IPS-NIHi11 (cell line): ENCODE results near the gene TSPAN12.

Experiments used
- DNase-seq: peaks from one replicate; pipeline ENCODE4 v3.0.0; 2012; ENCODE audit warnings: mixed read lengths, low spot score

TSPAN12 gene

GRCh38 chr7:120842121-120842621, 15.8 kb downstream of the TSPAN12 start:
- DNase-seq = no peak

- no peak for DNase-seq
These were observed 16.3 kb downstream of the TSPAN12 start for GRCh38 chr7:120841608-120842007.

- no peak for DNase-seq
These were observed 19.7 kb downstream of the TSPAN12 start for GRCh38 chr7:120838281-120838682.

GRCh38 chr7:120837599-120837998, 20.3 kb downstream of the TSPAN12 start:
- no peak for DNase-seq

DNA sequence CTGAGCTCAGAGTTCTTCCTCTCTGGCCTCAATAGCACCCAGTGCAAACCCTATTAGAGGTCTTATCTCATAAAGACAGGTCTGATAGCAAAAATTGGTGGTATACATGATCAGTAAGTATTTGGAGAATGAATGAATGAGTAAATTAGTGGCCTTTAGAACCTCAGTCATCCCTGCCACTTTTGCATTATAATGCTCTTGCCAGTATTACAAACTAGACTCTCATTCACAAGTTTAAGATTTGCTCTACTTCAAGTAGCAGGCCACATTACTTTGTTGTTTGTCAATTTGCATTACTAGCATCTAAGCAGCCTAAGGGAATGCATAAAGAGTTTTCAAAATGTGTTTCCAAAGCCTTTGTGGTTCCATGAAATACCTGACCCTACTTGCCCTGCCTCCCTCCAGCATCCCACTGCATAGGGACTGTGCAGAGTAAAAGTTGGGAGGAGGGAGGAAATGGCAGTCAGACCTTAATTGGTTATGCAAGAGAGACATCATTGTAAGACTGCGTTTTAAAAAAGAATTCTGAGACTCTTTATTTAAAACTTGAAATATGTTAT, 21.3 kb downstream of the TSPAN12 start:
- no peak for DNase-seq

- DNase-seq = no peak
These were observed 23.2 kb downstream of the TSPAN12 start for GRCh38 chr7:120834726-120835125.

- DNase-seq = no peak
These were observed 24.4 kb downstream of the TSPAN12 start for GRCh38 chr7:120833546-120833945.

DNA sequence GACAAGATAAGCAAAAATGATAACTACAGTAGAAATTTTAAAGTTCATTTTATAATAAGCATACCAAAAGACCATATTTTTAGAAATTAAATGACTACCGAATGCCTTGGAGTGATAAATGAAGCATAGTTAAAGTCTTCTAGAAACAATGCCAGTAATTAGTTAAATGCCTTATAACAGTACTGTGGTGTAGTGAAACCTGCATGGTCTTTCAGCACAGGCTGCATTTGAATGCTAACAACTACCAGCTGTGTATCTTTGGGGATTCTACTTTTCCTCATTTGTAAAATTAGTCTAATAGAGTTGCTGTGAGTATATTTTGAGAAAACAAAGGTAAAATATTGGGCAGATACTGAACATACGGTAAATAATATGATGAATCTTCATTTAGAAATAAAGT, 25.1 kb downstream of the TSPAN12 start:
- no peak for DNase-seq

GRCh38 chr7:120831260-120831659, 26.7 kb downstream of the TSPAN12 start:
- DNase-seq = no peak

DNA sequence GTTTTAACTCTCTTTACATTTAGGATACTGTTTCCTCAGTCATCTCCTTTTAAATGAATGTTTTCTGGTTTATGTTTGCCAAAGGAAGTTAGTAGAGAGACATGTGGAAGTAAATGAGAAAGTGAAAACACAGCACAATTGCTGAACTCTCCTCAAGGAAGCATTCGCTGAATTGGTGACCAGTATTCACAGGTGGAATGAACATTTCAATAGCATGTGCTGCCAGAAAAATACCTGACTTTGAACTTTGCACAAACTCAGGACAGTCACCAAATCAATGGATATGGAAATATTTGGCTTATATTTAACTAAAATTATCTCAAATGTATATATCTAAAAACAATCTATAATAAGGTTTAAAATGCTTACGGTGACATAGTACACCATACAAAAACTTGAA, 28.5 kb downstream of the TSPAN12 start:
- DNase-seq = no peak

- no peak for DNase-seq
These were observed 29.4 kb downstream of the TSPAN12 start for GRCh38 chr7:120828528-120828927.

GRCh38 chr7:120827371-120828118, 30.4 kb downstream of the TSPAN12 start:
- DNase-seq = no peak

DNA sequence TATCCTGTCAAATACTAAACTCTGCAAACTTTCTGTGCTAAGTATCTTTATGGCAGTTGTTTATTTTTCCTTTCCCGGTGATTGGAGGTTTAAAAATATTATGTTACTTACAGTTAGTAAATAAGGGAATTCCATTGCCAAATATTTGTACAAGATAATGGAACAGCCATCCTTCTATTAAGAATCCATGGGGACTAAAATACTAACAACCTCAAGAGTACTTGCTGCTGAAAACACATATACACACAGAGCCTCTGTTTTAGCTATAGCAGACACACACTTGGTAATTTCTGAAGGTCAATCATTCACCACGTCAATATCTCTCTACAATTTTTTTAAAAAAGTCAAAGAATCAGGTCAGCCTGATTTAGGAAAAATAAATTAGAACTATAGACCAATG, 32.4 kb downstream of the TSPAN12 start:
- no peak for DNase-seq

DNA sequence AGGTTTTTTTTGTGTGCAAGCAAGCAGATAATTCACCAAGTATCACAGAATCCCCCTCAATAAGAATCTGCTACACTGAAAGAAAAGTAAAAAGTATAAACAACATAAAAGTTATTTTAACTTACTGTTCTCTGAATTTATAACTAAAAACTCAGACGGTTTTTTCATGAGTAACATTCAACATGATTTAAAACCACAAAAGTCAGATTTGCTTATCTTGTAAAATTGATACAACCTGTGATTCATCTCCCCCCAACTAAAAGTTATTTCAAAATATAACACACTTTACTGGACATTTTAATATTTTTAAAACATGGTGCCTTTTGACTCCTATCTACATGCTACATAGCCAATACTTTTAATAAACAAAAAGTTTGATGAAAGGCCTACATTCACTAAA, 32.8 kb downstream of the TSPAN12 start:
- DNase-seq = no peak

DNA sequence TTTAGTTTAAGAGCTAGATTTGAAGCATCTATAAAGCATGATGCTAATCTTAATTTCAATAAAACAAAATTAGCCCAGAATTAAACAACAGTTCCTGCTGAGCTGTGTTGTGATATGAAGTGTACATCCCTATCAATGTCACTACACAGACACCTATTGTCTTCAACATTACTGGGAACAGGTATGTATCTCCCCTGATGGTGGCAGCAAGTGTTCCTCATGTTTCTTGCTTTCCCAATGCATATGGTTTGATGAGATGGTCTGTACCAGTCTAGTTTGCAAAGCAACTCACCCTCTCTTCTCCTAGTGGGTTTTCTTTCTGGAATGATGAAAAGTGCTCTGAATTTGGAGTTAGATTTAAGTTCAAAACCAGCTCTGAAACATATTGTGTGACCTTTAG, 38.1 kb downstream of the TSPAN12 start:
- DNase-seq = no peak

GRCh38 chr7:120817851-120818250, 40.1 kb downstream of the TSPAN12 start:
- DNase-seq = no peak

- DNase-seq = no peak
These were observed 43.5 kb downstream of the TSPAN12 start for GRCh38 chr7:120814253-120814939.

GRCh38 chr7:120813546-120814252, 44.2 kb downstream of the TSPAN12 start:
- no peak for DNase-seq

GRCh38 chr7:120813089-120813488, 44.9 kb downstream of the TSPAN12 start:
- DNase-seq = no peak

DNA sequence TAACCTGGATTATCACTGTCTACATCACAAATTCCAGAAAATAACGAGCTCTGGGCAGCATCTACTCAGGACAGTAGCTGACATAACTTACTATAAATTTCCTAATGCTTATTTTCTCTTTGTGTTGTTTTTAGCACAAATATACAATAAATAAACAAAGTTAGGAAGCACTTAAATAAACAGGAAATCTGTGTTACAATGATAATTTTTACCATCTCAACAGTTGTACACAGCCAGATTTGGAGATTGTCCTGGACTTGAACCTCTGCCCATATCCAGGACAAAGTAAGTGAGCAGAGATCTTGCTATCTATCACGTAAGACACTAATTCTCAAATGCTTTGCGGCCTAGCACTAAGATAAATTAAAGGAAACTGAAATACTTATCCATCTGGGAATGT, 48.7 kb downstream of the TSPAN12 start:
- no peak for DNase-seq

- DNase-seq = no peak
These were observed 50.6 kb downstream of the TSPAN12 start for GRCh38 chr7:120807390-120807789.

- no peak for DNase-seq
These were observed 51.3 kb downstream of the TSPAN12 start for GRCh38 chr7:120806669-120807068.
